B cell (primary cell): ENCODE data around the gene NRM. TPM values are rescaled to one million over a fixed set of nuclear protein-coding genes. Genes with fewer than 3 reads are reported as not detected.

Experiments used
- ATAC-seq: fragments of 200-7000 bp; cut with Tn5 transposase; one replicate; pipeline ENCODE4 v1.10.0; 2021; ENCODE audit warnings: low read depth, mild to moderate bottlenecking, moderate number of reproducible peaks, moderate library complexity
- CTCF ChIA-PET: fragments of 350-600 bp; sonication (Branson Sonifier 250); formaldehyde crosslinking; loops from one replicate; lab custom pipeline; 2021; ENCODE audit warnings: antibody characterized with exemption, inconsistent platforms; lab: Charles Lee
- POLR2A ChIA-PET: fragments of 350-600 bp; sonication (Branson Sonifier 250); formaldehyde crosslinking; loops from one replicate; lab custom pipeline; 2021; ENCODE audit warnings: antibody characterized with exemption; lab: Charles Lee
- DNase-seq: peaks from one replicate; pipeline ENCODE4 v3.0.0; 2013
- H2AFZ ChIP-seq: 2 replicates; pipeline ENCODE4 v1.6.1; 2012; ENCODE audit warnings: mild to moderate bottlenecking, low read depth, low read length; ENCODE audit not compliant: insufficient read depth, poor library complexity, severe bottlenecking
- H3K27ac ChIP-seq, 2 donors: 1 replicate in 1 of 2; 2 replicates in 1 of 2; pipeline ENCODE4 v1.5.1; 2012 to 2013; ENCODE audit warnings: low read length in 2 of 2, mild to moderate bottlenecking in 2 of 2, moderate library complexity in 1 of 2
- H3K27me3 ChIP-seq, 4 experiments: fragments of 200-600 bp in 1 of 4; sonication (generic) in 1 of 4; replicated peaks in 1 of 4; 1 replicate in 2 of 4; 2 replicates in 2 of 4; pipeline versions ENCODE4 v1.6.1 to v1.7.0; 2013 to 2016; ENCODE audit warnings: low read length in 3 of 4, mild to moderate bottlenecking in 2 of 4, mixed read lengths in 1 of 4, moderate library complexity in 1 of 4; ENCODE audit not compliant: insufficient read depth in 4 of 4, control insufficient read depth in 3 of 4; ENCODE audit errors: control extremely low read depth in 1 of 4
- H3K36me3 ChIP-seq, 2 experiments: replicated peaks in 1 of 2; 1 replicate in 1 of 2; 2 replicates in 1 of 2; pipeline versions ENCODE4 v1.6.1 to v1.7.1; 2013; ENCODE audit warnings: low read length in 1 of 2; ENCODE audit not compliant: insufficient read depth in 2 of 2, control insufficient read depth in 1 of 2; ENCODE audit errors: control extremely low read depth in 1 of 2, extremely low read depth in 1 of 2
- H3K4me1 ChIP-seq, 2 donors: fragments of 200-600 bp in 1 of 2; sonication (generic) in 1 of 2; 1 replicate in 1 of 2; 2 replicates in 1 of 2; pipeline versions ENCODE4 v1.5.1 to v1.6.1; 2013 to 2017; ENCODE audit warnings: low read length in 2 of 2; ENCODE audit not compliant: control insufficient read depth in 2 of 2, insufficient read depth in 2 of 2
- H3K4me2 ChIP-seq: replicated peaks from 2 replicates; pipeline ENCODE3; 2012; ENCODE audit warnings: mild to moderate bottlenecking, low read depth, low read length; ENCODE audit not compliant: poor library complexity, severe bottlenecking
- H3K4me3 ChIP-seq, 5 experiments: fragments of 200-600 bp in 1 of 5; sonication (generic) in 1 of 5; 1 replicate in 3 of 5; 2 replicates in 2 of 5; pipeline versions ENCODE4 v1.5.1 to v1.7.0; 2011 to 2016; ENCODE audit warnings: low read length in 4 of 5, mild to moderate bottlenecking in 4 of 5, low read depth in 2 of 5, control low read depth in 1 of 5, moderate library complexity in 1 of 5; ENCODE audit not compliant: insufficient read depth in 1 of 5; ENCODE audit errors: control extremely low read depth in 1 of 5, extremely low read depth in 1 of 5
- H3K79me2 ChIP-seq: fragments of 200-600 bp; sonication (generic); one replicate; pipeline ENCODE4 v1.6.0; 2016; ENCODE audit warnings: low read length; ENCODE audit not compliant: control insufficient read depth, insufficient read depth
- H3K9ac ChIP-seq: fragments of 200-600 bp; sonication (generic); 2 replicates; pipeline ENCODE4 v1.6.1; 2017; ENCODE audit warnings: mild to moderate bottlenecking, low read length, moderate library complexity
- H3K9me3 ChIP-seq, 3 donors: one replicate each; pipeline versions ENCODE4 v1.6.1 to v1.7.1; 2013; ENCODE audit warnings: low read length in 2 of 3; ENCODE audit not compliant: control insufficient read depth in 2 of 3, insufficient read depth in 1 of 3; ENCODE audit errors: control extremely low read depth in 1 of 3
- H4K20me1 ChIP-seq: 2 replicates; pipeline ENCODE4 v1.6.0; 2012; ENCODE audit warnings: mild to moderate bottlenecking, low read length; ENCODE audit not compliant: insufficient read depth, control insufficient read depth, poor library complexity, severe bottlenecking
- H3K27ac Mint-ChIP-seq: one replicate; pipeline ENCODE4 v1.8.0; 2021; ENCODE audit warnings: mixed read lengths
- H3K27me3 Mint-ChIP-seq: one replicate; pipeline ENCODE4 v1.8.0; 2021; ENCODE audit warnings: mixed read lengths
- H3K4me1 Mint-ChIP-seq: one replicate; pipeline ENCODE4 v1.8.0; 2021; ENCODE audit warnings: mixed read lengths
- H3K4me3 Mint-ChIP-seq: one replicate; pipeline ENCODE4 v1.8.0; 2021; ENCODE audit warnings: mixed read lengths
- H3K9me3 Mint-ChIP-seq: one replicate; pipeline ENCODE4 v1.8.0; 2022; ENCODE audit warnings: mixed read lengths; ENCODE audit not compliant: insufficient read depth
- EZH2 ChIP-seq: IDR thresholded peaks from 2 replicates; pipeline ENCODE4 v1.6.1; 2012; ENCODE audit warnings: borderline replicate concordance, low read depth, mild to moderate bottlenecking, moderate library complexity, low read length; ENCODE audit not compliant: insufficient read depth, poor library complexity, severe bottlenecking
- WGBS: methylation state at CpG from one replicate; pipeline ENCODE4 v1.1.5; 2013; ENCODE audit warnings: missing lambda C conversion rate; ENCODE audit not compliant: insufficient coverage; 5-methylcytosine and 5-hydroxymethylcytosine counted together
- intact Hi-C: fragments of 100-400 bp; cut with micrococcal nuclease; formaldehyde crosslinking; loops from one replicate; pipeline ENCODE4 v1.10.0; 2022
- polyA plus RNA-seq: library from polyadenylated mRNA; depleted of rRNA; stranded (reverse); fragments of >200 nt; gene quantifications from 2 replicates; pipeline ENCODE4 v1.2.3, GENCODE V29; 2012
- total RNA-seq, 2 donors: library from RNA; stranded (reverse); fragments of 120-200 nt in 1 of 2; gene quantifications; 1 replicate in 1 of 2; 2 replicates in 1 of 2; pipeline versions ENCODE4 v1.2.3 to v1.2.4, GENCODE V29; 2013 to 2022
- TF ChIP-seq, protein P1 (sequence below): fragments of 200-600 bp; IDR thresholded peaks from one replicate; pipeline ENCODE4 v1.8.0; 2022; ENCODE audit warnings: antibody characterized with exemption, mild to moderate bottlenecking

Gene NRM
- total and polyA plus RNA-seq, 2 donors (not counting 1 experiment from before 2014, with no cell fraction given), result 24.9 to 26.0 TPM

DNA sequence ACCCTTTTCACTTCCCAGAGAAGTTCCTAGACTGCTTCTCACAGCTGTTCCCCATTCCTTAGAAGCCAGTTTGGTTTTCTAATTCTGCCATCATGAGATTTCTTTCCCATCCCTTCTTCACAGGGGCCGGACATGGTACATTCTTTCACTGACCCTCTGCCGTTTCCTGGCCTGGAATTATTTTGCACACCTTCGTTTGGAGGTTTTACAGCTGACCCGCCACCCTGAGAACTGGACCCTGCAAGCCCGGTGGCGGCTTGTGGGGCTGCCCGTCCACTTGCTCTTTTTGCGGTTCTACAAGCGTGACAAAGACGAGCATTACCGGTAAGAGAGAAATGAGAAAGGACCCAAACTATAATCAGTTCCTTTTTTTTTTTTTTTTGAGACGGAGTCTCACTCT is 39.6 kb downstream of the NRM start:
- ChIA-PET POLR2A (no interaction called here), CTCF (interaction anchor here (0.9 to 1.5 kb wide), 2 partner anchors 22 to 76 kb away, joined by 3 to 4 read pairs; partner anchors contain the start of gene DHX16)
- 55% methylated on average over 8 of the region's 12 CpGs for WGBS
- Mint-ChIP-seq H3K27ac (peak overlapping the region; percentile 77), H3K4me3 (peak overlapping the region; percentile 54), H3K4me1 (peaks cover 19% of the 10 kb centered on the region), H3K9me3 (no peaks in the 10 kb centered on the region), H3K27me3 (no peaks in the 10 kb centered on the region)
- intact Hi-C loops, result no loop called here
- Histone ChIP-seq H4K20me1 (peaks cover 13% of the 10 kb centered on the region), H2AFZ (no peak overlapping the region), H3K36me3 (peaks cover 0 to 52% of the 10 kb centered on the region in 2 experiments), H3K27ac (peak overlapping the region in 1 of 2 donors; percentile 13), H3K9me3 (no peaks in the 10 kb centered on the region), H3K27me3 (no peaks in the 10 kb centered on the region), H3K4me1 (peaks cover 12 to 18% of the 10 kb centered on the region in 2 donors), H3K4me3 (no peak overlapping the region), H3K79me2 (peaks cover 23% of the 10 kb centered on the region), H3K9ac (no peak overlapping the region), H3K4me2 (no peak overlapping the region)
- DNase-seq, result no peak
- no peak for TF ChIP-seq EZH2
- ATAC-seq, result no peak

DNA sequence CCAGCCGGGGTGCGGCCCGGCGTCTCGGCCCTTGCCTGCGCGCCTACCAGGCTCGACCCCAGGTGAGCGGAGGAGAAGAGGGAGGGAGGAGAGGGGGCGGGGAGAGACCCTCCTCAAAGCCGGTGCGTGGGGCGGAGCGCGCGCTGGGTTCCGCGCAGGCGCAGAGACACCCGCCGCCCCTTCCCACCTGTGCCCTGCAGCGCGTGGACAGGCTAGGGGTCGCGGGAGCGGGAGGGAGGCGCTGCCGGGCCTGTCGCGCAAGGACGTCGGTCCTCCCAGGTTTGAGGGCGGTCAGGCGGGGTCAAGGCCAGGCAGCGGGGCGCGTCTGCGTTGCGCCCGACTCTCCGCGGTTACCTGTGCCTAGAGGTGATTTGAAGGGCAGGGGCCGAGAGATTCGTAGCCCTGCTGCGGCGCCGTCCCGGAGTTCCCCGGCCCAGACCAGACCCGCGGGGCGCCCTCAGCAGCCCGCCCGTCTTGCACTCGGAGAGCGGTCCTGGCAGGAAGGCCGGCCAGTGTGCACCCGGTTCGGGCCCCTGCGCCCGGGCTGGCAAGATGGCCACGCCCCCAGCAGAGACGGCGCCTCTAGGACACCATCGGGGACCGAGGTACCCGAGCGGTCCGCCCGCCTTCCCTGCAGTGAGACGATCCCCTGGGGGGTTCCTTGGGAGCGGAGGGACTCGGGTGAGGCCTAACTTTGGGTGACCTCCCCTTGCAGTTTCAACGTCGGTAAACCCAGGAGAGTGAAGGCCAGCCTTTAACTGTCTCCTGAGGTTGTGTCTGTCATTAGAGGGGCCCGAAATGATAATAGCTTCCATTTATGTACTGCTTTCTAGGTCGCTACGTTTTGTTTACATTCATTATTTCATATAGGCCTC is 43.3 kb downstream of the NRM start:
- intact Hi-C loops, result loop anchor here (1.0 kb wide), 5 partner anchors 21 to 91 kb away; partner anchors contain the start of genes ATAT1, DHX16, GNL1 and MRPS18B
- Histone ChIP-seq H3K9ac (peak overlapping the region; percentile 94), H3K4me1 (peaks cover 12 to 21% of the 10 kb centered on the region in 2 donors), H3K9me3 (no peaks in the 10 kb centered on the region), H3K4me3 (peak overlapping the region; percentile 24 to 93 (median 80)), H3K79me2 (peaks cover 28% of the 10 kb centered on the region), H3K27ac (peak overlapping the region; percentile 76 to 89), H2AFZ (peak overlapping the region; percentile 99), H3K4me2 (peak overlapping the region; percentile 94), H3K36me3 (peaks cover 1 to 24% of the 10 kb centered on the region in 2 experiments), H3K27me3 (no peaks in the 10 kb centered on the region), H4K20me1 (peaks cover 19% of the 10 kb centered on the region)
- Mint-ChIP-seq H3K4me3 (peak overlapping the region; percentile 89), H3K27me3 (no peaks in the 10 kb centered on the region), H3K27ac (peak overlapping the region; percentile 95), H3K4me1 (peaks cover 28% of the 10 kb centered on the region), H3K9me3 (no peaks in the 10 kb centered on the region)
- under 1% methylated on average over 75 of the region's 78 CpGs for WGBS
- DNase-seq, result peak; percentile 80
- POLR2A ChIA-PET, result interaction anchor here (0.6 to 1.0 kb wide), 6 partner anchors 19 to 998 kb away, joined by 3 to 6 read pairs (median 3); partner anchors contain the start of gene PPP1R10
- CTCF ChIA-PET, result interaction anchor here (0.7 to 1.6 kb wide), 4 partner anchors 25 to 164 kb away, joined by 3 to 7 read pairs (median 4); no protein-coding TSS in a partner anchor
- TF ChIP-seq, protein P1, sequence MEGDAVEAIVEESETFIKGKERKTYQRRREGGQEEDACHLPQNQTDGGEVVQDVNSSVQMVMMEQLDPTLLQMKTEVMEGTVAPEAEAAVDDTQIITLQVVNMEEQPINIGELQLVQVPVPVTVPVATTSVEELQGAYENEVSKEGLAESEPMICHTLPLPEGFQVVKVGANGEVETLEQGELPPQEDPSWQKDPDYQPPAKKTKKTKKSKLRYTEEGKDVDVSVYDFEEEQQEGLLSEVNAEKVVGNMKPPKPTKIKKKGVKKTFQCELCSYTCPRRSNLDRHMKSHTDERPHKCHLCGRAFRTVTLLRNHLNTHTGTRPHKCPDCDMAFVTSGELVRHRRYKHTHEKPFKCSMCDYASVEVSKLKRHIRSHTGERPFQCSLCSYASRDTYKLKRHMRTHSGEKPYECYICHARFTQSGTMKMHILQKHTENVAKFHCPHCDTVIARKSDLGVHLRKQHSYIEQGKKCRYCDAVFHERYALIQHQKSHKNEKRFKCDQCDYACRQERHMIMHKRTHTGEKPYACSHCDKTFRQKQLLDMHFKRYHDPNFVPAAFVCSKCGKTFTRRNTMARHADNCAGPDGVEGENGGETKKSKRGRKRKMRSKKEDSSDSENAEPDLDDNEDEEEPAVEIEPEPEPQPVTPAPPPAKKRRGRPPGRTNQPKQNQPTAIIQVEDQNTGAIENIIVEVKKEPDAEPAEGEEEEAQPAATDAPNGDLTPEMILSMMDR, result no peak
- no peak for TF ChIP-seq EZH2
- ATAC-seq, result peak; percentile 71
